Trophoblast cell (in vitro differentiated cells and primary cell): ENCODE measurements around the gene NDUFV1.
"Not testable (repeated sequence)": the region's sequence is repeated elsewhere in the genome, so short reads cannot be mapped to it uniquely, and the experiment has no call there.

Source experiments
- DNase-seq, 2 donors: peaks; one replicate each; pipeline ENCODE4 v3.0.0-alpha.2; 2016
- H2AFZ ChIP-seq: 2 replicates; pipeline ENCODE4 v1.6.1; 2013; ENCODE audit warnings: low read length, moderate library complexity, mild to moderate bottlenecking; ENCODE audit not compliant: insufficient read depth, poor library complexity
- H2AK5ac ChIP-seq: 2 replicates; pipeline ENCODE4 v1.6.1; 2013; ENCODE audit warnings: mild to moderate bottlenecking, low read length
- H2BK120ac ChIP-seq: 2 replicates; pipeline ENCODE4 v1.6.1; 2013; ENCODE audit warnings: low read length, mild to moderate bottlenecking, moderate library complexity; ENCODE audit not compliant: insufficient read depth, poor library complexity
- H2BK12ac ChIP-seq: 2 replicates; pipeline ENCODE4 v1.6.1; 2013; ENCODE audit warnings: mild to moderate bottlenecking, low read length, moderate library complexity
- H2BK5ac ChIP-seq: 2 replicates; pipeline ENCODE4 v1.6.1; 2013; ENCODE audit warnings: low read length, low read depth, moderate library complexity, mild to moderate bottlenecking; ENCODE audit not compliant: poor library complexity
- H3K14ac ChIP-seq: 2 replicates; pipeline ENCODE4 v1.6.1; 2013; ENCODE audit warnings: mild to moderate bottlenecking, low read length
- H3K18ac ChIP-seq: 2 replicates; pipeline ENCODE4 v1.6.1; 2013; ENCODE audit warnings: mild to moderate bottlenecking, low read length
- H3K23ac ChIP-seq: 2 replicates; pipeline ENCODE4 v1.6.1; 2013; ENCODE audit warnings: low read length
- H3K27ac ChIP-seq: 2 replicates; pipeline ENCODE4 v1.5.1; 2013; ENCODE audit warnings: low read depth, mild to moderate bottlenecking, inconsistent platforms, low read length, moderate library complexity
- H3K27me3 ChIP-seq: 2 replicates; pipeline ENCODE4 v1.6.1; 2013; ENCODE audit warnings: inconsistent platforms, mild to moderate bottlenecking, low read length, moderate library complexity; ENCODE audit not compliant: insufficient read depth
- H3K36me3 ChIP-seq, 2 experiments: 1 replicate in 1 of 2; 2 replicates in 1 of 2; pipeline ENCODE4 v1.6.1; 2013; ENCODE audit warnings: low read length in 2 of 2, mild to moderate bottlenecking in 2 of 2, moderate library complexity in 1 of 2; ENCODE audit not compliant: insufficient read depth in 2 of 2, control insufficient read depth in 1 of 2
- H3K4ac ChIP-seq: 2 replicates; pipeline ENCODE4 v1.6.1; 2013; ENCODE audit warnings: low read depth, mild to moderate bottlenecking, low read length, moderate library complexity
- H3K4me1 ChIP-seq, 2 experiments: 1 replicate in 1 of 2; 2 replicates in 1 of 2; pipeline ENCODE4 v1.6.1; 2013; ENCODE audit warnings: low read length in 2 of 2, mild to moderate bottlenecking in 2 of 2, moderate library complexity in 1 of 2; ENCODE audit not compliant: insufficient read depth in 2 of 2, control insufficient read depth in 1 of 2
- H3K4me2 ChIP-seq: 2 replicates; pipeline ENCODE4 v1.6.1; 2013; ENCODE audit warnings: inconsistent platforms, mild to moderate bottlenecking, low read length, moderate library complexity
- H3K4me3 ChIP-seq: 2 replicates; pipeline ENCODE4 v1.5.1; 2013; ENCODE audit warnings: mild to moderate bottlenecking, low read depth, low read length, inconsistent platforms
- H3K79me1 ChIP-seq: one replicate; pipeline ENCODE4 v1.6.1; 2013; ENCODE audit warnings: low read length
- H3K79me2 ChIP-seq: 2 replicates; pipeline ENCODE4 v1.6.1; 2013; ENCODE audit warnings: low read length, mild to moderate bottlenecking; ENCODE audit not compliant: control insufficient read depth, insufficient read depth, poor library complexity
- H3K9ac ChIP-seq: 2 replicates; pipeline ENCODE4 v1.6.1; 2013; ENCODE audit warnings: mild to moderate bottlenecking, low read length
- H3K9me3 ChIP-seq: 2 replicates; pipeline ENCODE4 v1.6.1; 2013; ENCODE audit warnings: low read depth, mild to moderate bottlenecking, control low read depth, inconsistent platforms, low read length; ENCODE audit not compliant: insufficient read depth
- H4K12ac ChIP-seq: 2 replicates; pipeline ENCODE4 v1.6.1; 2013; ENCODE audit warnings: low read depth, mild to moderate bottlenecking, low read length, moderate library complexity
- H4K8ac ChIP-seq: 2 replicates; pipeline ENCODE4 v1.6.1; 2013; ENCODE audit warnings: low read depth, mild to moderate bottlenecking, low read length, moderate library complexity
- H4K91ac ChIP-seq: one replicate; pipeline ENCODE4 v1.6.1; 2013; ENCODE audit warnings: low read depth, mild to moderate bottlenecking, low read length, moderate library complexity
- WGBS: extraction: QIAGEN DNeasy Blood & Tissue Kit; methylation state at CpG from one replicate; pipeline ENCODE4 v1.1.7; 2013; ENCODE audit warnings: missing lambda C conversion rate; ENCODE audit not compliant: insufficient read length, insufficient coverage; ENCODE audit errors: extremely low coverage; 5-methylcytosine and 5-hydroxymethylcytosine counted together

NDUFV1 gene

DNA sequence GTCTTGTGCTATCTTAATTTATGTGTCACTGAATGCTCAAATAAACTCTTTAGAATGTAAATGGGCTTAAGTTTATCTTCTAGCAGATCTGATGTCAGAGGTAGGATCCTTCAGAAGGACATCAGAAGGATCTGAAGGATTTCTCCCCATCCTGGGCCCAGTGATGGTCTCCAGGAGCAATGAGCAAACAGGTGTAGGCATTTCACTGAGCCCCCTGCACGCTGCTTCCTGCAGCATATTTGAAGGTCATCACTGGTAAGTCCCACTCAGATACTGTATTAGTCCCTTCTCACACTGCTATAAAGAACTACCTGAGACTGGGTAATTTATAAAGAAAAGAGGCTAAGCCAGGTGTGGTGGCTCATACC is 18.6 kb upstream of the NDUFV1 start:
- Histone ChIP-seq H3K36me3 (peaks cover 28 to 32% of the 10 kb centered on the region in 2 experiments), H3K79me1 (peaks cover 10% of the 10 kb centered on the region), H3K4me3 (no peak overlapping the region), H4K12ac (no peak overlapping the region), H3K4me1 (peaks cover 14 to 18% of the 10 kb centered on the region in 2 experiments), H3K14ac (no peak overlapping the region), H3K9ac (no peak overlapping the region), H2AFZ (no peak overlapping the region), H2BK12ac (no peak overlapping the region), H2AK5ac (no peak overlapping the region), H3K18ac (no peak overlapping the region), H3K4ac (no peak overlapping the region), H4K91ac (no peak overlapping the region), H3K9me3 (peaks cover 4% of the 10 kb centered on the region), H2BK120ac (no peak overlapping the region), H3K23ac (no peak overlapping the region), H3K4me2 (no peak overlapping the region), H3K79me2 (peaks cover 19% of the 10 kb centered on the region), H2BK5ac (no peak overlapping the region), H3K27me3 (no peaks in the 10 kb centered on the region), H4K8ac (no peak overlapping the region), H3K27ac (no peak overlapping the region)
- no peak for DNase-seq
- WGBS = no CpG with 5 or more reads among the region's 1 CpG

DNA sequence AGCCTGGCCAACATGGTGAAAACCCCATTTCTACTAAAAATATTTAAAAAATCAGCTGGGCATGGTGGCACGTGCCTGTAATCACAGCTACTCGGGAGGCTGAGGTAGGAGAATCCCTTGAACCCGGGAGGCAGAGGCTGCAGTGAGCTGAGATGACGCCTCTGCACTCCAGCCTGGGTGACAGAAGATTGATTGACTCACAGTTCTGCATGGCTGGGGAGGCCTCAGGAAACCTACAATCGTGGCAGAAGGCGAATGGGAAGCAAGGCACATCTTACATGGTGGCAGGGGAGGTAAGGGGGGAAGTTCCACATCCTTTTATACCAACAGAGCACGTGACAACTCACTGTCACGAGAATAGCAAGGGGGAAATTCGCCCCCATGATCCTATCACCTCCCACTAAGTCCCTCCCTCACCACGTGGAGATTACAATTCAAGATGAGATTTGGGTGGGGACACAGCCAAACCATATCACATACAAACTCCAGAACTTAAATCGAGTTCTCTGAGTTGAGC is 17.8 kb upstream of the NDUFV1 start:
- H3K14ac ChIP-seq, H2BK120ac ChIP-seq, H4K12ac ChIP-seq, H3K27me3 ChIP-seq, DNase-seq, H3K4me3 ChIP-seq, H3K4ac ChIP-seq, H4K8ac ChIP-seq, H3K18ac ChIP-seq, H3K79me1 ChIP-seq, H2AK5ac ChIP-seq, H3K27ac ChIP-seq, H2BK5ac ChIP-seq, H2BK12ac ChIP-seq, H3K9me3 ChIP-seq, H3K23ac ChIP-seq, H4K91ac ChIP-seq, H3K9ac ChIP-seq, H3K4me2 ChIP-seq, H2AFZ ChIP-seq: not testable (repeated sequence)
- Histone ChIP-seq H3K79me2 (peaks cover 16% of the 10 kb centered on the region), H3K4me1 (peaks cover 14 to 18% of the 10 kb centered on the region in 2 experiments), H3K36me3 (peaks cover 28 to 32% of the 10 kb centered on the region in 2 experiments)
- no CpG with 5 or more reads among the region's 11 CpGs for WGBS

DNA sequence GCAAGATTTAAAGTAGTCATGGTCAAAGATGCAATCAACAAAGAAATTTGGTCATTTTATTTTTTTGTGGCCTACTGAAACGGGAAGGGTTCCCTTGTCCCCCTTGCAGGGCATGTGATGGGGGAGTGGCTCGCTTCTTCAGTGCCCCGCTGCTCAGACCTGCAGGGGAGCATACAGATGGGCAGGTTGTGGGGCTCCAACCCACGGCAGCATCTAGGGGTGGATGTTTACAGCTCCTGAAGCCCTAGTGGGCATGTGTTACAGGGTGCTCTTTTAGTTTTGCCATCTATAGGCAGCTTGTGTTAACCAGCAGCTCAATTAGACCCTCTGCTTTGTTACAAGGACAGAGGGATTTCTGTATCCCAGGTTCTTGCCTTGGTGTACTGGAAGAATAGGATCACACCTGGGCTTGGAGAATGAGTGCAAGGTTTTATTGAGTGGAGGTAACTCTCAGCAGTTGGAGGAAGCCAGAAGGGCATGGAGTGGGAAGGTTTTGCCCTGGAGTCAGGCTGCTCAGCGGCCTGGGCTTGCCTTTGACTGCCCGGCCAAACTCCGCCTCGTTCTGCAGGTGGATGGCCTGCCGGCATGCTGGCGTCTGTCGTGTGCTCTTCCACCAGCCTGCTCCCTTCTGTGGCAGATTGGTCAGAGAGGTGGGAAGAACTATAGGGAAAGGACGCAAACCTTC is 13.7 kb upstream of the NDUFV1 start:
- H2AFZ ChIP-seq = no peak overlapping the region
- no peak overlapping the region for H3K4me2 ChIP-seq
- no peak overlapping the region for H3K4me3 ChIP-seq
- H4K12ac ChIP-seq = no peak overlapping the region
- no peaks in the 10 kb centered on the region for H3K4me1 ChIP-seq
- H3K27ac ChIP-seq = no peak overlapping the region
- no peak overlapping the region for H3K18ac ChIP-seq
- H4K91ac ChIP-seq = no peak overlapping the region
- H3K14ac ChIP-seq = no peak overlapping the region
- peaks cover 0 to 5% of the 10 kb centered on the region in 2 experiments for H3K36me3 ChIP-seq
- no peaks in the 10 kb centered on the region for H3K79me1 ChIP-seq
- H2BK5ac ChIP-seq = no peak overlapping the region
- H4K8ac ChIP-seq = no peak overlapping the region
- no peak overlapping the region for H2AK5ac ChIP-seq
- no peak overlapping the region for H2BK12ac ChIP-seq
- H2BK120ac ChIP-seq = no peak overlapping the region
- no CpG with 5 or more reads among the region's 12 CpGs for WGBS
- no peak for DNase-seq
- no peaks in the 10 kb centered on the region for H3K27me3 ChIP-seq
- no peak overlapping the region for H3K23ac ChIP-seq
- no peak overlapping the region for H3K4ac ChIP-seq
- no peak overlapping the region for H3K9ac ChIP-seq
- H3K79me2 ChIP-seq = no peaks in the 10 kb centered on the region
- H3K9me3 ChIP-seq = peaks cover 2% of the 10 kb centered on the region

DNA sequence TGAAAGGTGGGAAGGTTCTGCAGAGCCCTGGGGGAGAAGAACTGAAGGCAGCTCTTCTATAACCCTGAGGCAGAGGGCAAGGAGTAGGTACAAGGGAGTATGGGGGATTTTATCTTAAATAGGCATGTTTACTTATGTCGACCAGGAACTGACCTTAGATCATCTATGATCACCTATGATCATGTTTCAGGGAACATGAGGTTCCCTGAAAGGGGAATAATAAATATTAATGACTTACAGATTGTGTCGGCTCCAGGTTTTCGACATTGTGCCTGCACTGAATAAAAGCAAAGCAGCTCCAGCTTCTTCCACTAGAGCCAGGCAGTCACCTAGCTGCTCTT is 13.2 kb upstream of the NDUFV1 start:
- Histone ChIP-seq H3K23ac (no peak overlapping the region), H3K36me3 (peaks cover 0 to 3% of the 10 kb centered on the region in 2 experiments), H3K27ac (no peak overlapping the region), H2BK120ac (no peak overlapping the region), H3K79me2 (no peaks in the 10 kb centered on the region), H3K27me3 (no peaks in the 10 kb centered on the region), H3K18ac (no peak overlapping the region), H3K14ac (no peak overlapping the region), H3K4me2 (no peak overlapping the region), H2AFZ (no peak overlapping the region), H2BK5ac (no peak overlapping the region), H3K79me1 (no peaks in the 10 kb centered on the region), H4K12ac (no peak overlapping the region), H4K91ac (no peak overlapping the region), H2BK12ac (no peak overlapping the region), H3K9ac (no peak overlapping the region), H2AK5ac (no peak overlapping the region), H3K4me3 (no peak overlapping the region), H3K4ac (no peak overlapping the region), H4K8ac (no peak overlapping the region), H3K4me1 (no peaks in the 10 kb centered on the region), H3K9me3 (peaks cover 2% of the 10 kb centered on the region)
- no peak for DNase-seq
- no CpG with 5 or more reads among the region's 3 CpGs for WGBS
